Thyroid gland (tissue), 4 donors: ENCODE data around the gene NIPSNAP3A.
A peak's percentile ranks its signal among the peaks of the same experiment; 100 is the strongest.

ENCODE experiments used
- POLR2A ChIP-seq, 2 donors: fragments of 450-650 bp; IDR thresholded peaks; one replicate each; pipeline ENCODE4 v1.6.1; 2017; ENCODE audit warnings: antibody characterized with exemption in 2 of 2, mild to moderate bottlenecking in 2 of 2, moderate library complexity in 1 of 2
- TF ChIP-seq, protein P1 (sequence below), 6 experiments: fragments of 200-600 bp in 3 of 6; fragments of 450-650 bp in 3 of 6; sonication (generic) in 3 of 6; IDR thresholded peaks; one replicate each; pipeline ENCODE4 v1.5.1; 2016 to 2019; ENCODE audit warnings: antibody characterized with exemption in 6 of 6, mild to moderate bottlenecking in 2 of 6, inconsistent platforms in 1 of 6, moderate library complexity in 1 of 6

DNA sequence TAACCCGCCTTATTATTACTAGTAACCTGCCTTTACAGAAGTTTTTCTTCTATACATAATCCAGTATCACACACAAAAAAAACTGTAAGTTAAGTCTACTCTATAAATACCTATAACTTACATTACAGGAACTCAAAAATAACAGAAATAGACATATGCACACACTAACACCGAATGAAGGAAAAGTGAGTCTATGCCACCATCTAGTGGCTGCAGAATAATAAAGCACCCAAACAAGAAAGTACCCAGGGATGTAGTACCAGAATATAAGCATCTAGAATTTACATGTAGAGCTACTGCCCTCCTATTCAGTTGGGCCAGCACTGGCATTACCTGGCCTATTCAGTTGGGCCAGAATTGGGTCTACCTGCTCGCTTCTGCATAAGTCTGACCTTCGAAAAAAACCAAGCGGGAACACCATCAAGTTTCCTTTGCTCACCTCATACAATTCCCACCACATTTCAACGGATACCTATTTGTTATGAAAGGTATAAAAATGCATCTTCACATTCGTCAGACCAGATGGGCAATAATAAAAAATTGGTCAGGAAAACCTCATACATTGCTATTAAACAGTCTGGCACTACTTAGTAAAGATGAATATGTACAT lies 4.0 kb upstream of the NIPSNAP3A start:
- TF ChIP-seq, protein P1, sequence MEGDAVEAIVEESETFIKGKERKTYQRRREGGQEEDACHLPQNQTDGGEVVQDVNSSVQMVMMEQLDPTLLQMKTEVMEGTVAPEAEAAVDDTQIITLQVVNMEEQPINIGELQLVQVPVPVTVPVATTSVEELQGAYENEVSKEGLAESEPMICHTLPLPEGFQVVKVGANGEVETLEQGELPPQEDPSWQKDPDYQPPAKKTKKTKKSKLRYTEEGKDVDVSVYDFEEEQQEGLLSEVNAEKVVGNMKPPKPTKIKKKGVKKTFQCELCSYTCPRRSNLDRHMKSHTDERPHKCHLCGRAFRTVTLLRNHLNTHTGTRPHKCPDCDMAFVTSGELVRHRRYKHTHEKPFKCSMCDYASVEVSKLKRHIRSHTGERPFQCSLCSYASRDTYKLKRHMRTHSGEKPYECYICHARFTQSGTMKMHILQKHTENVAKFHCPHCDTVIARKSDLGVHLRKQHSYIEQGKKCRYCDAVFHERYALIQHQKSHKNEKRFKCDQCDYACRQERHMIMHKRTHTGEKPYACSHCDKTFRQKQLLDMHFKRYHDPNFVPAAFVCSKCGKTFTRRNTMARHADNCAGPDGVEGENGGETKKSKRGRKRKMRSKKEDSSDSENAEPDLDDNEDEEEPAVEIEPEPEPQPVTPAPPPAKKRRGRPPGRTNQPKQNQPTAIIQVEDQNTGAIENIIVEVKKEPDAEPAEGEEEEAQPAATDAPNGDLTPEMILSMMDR (IDR thresholded peaks at IDR 0.05): peak in 5 of 6 experiments; percentile 50 to 81 (median 64)
- no peak for TF ChIP-seq POLR2A (IDR thresholded peaks at IDR 0.05)
